ENCODE data around the gene COPS7B.

The COPS7B gene

GRCh38 chr2:231786917-231787292 lies 660 bp downstream of the COPS7B start:
- no peak for DNase-seq

- DNase-seq: no peak
Measured at GRCh38 chr2:231791107-231791506, 4.9 kb downstream of the COPS7B start.

- DNase-seq: no peak
Measured at GRCh38 chr2:231794383-231794782, 8.1 kb downstream of the COPS7B start.

- DNase-seq: no peak
Measured at GRCh38 chr2:231795525-231796327, 9.5 kb downstream of the COPS7B start.

GRCh38 chr2:231800493-231801091 lies 14.3 kb downstream of the COPS7B start:
- no peak for DNase-seq

GRCh38 chr2:231803501-231804138 lies 17.4 kb downstream of the COPS7B start:
- DNase-seq: no peak

GRCh38 chr2:231807020-231807419 lies 20.8 kb downstream of the COPS7B start:
- DNase-seq: no peak

GRCh38 chr2:231810905-231811304 lies 24.7 kb downstream of the COPS7B start:
- no peak for DNase-seq

- DNase-seq: no peak
Measured at GRCh38 chr2:231816327-231817026, 30.2 kb downstream of the COPS7B start.

- no peak for DNase-seq
Measured at GRCh38 chr2:231819447-231820042, 33.3 kb downstream of the COPS7B start.

GRCh38 chr2:231820786-231821303 lies 34.6 kb downstream of the COPS7B start:
- no peak for DNase-seq

GRCh38 chr2:231821908-231822307 lies 35.7 kb downstream of the COPS7B start:
- DNase-seq: no peak

GRCh38 chr2:231853105-231853504 lies 66.9 kb downstream of the COPS7B start:
- DNase-seq: no peak

GRCh38 chr2:231854616-231855125 lies 68.4 kb downstream of the COPS7B start:
- no peak for DNase-seq

- DNase-seq: no peak
Measured at GRCh38 chr2:231856959-231857358, 70.7 kb downstream of the COPS7B start.
